ENCODE measurements around the gene NOM1. TPM values are rescaled to one million over a fixed set of nuclear protein-coding genes. Genes with fewer than 3 reads are reported as not detected.

Gene NOM1
- total and polyA plus RNA-seq, 9 donors = 9.4 to 20.1 (median 13.6) TPM

DNA sequence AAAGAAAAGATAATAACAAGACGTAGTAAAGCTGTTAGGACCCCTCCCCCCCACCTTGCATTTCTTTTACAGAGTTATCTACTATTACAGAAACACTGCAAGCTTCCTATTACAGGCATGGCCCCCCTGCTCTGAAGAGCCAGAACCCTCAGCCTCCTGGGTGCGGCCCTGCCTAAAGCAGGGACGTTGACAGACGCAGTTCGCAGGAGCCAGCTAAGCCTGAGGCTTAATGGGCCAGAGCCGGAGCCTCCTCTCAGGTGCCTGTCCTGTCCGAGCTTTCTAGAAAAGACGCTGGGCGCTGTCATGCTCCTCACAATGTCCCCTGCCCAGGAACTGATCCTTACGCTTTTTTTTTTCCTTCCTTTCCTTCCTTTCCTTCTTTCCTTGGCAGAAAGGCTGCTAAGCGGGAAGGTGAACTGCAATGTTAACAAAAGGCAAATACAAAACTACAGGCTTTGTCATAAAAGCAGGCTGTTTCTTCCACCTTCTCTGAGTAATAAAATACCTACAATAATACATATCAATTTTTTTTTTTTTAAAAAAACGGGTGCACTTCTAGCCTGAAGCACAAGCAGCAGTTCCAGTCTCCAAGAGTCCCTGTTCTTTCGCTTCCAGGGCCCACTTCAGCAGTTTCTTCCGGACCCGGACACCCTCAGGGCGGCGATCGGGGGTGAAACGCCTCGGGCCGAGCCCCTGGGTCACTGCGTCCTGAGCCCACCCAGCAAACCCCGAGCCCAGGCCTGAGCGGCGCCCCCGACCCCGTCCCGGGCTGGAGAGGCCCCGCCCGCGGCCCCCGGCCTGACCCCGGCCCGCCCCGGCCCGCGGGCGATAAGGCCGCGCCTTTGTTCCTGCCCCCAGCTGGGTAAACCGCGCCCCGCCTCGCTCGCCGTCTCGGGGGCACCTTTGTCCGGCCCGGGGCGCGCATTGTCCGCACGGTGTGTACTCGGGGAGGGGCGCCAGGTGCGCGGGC, 49.8 kb downstream of the NOM1 start:
- Histone ChIP-seq H3K27me3 (ENCODE audit: control insufficient read depth, insufficient read depth, low read length) (peaks cover 89% of the 10 kb centered on the region), H3K27ac (ENCODE audit: low read length) (no peak overlapping the region), H3K4me1 (ENCODE audit: control insufficient read depth, insufficient read depth, low read length) (peaks cover 11% of the 10 kb centered on the region), H3K36me3 (ENCODE audit: control insufficient read depth, insufficient read depth, low read length) (no peaks in the 10 kb centered on the region), H3K9me3 (replicated peaks; ENCODE audit: control insufficient read depth, low read depth, low read length) (no peaks in the 10 kb centered on the region), H3K4me3 (ENCODE audit: low read length) (no peak overlapping the region)
- 7% methylated on average over 50 of the region's 57 CpGs for WGBS (ENCODE audit: insufficient coverage)
- DNase-seq = no peak

DNA sequence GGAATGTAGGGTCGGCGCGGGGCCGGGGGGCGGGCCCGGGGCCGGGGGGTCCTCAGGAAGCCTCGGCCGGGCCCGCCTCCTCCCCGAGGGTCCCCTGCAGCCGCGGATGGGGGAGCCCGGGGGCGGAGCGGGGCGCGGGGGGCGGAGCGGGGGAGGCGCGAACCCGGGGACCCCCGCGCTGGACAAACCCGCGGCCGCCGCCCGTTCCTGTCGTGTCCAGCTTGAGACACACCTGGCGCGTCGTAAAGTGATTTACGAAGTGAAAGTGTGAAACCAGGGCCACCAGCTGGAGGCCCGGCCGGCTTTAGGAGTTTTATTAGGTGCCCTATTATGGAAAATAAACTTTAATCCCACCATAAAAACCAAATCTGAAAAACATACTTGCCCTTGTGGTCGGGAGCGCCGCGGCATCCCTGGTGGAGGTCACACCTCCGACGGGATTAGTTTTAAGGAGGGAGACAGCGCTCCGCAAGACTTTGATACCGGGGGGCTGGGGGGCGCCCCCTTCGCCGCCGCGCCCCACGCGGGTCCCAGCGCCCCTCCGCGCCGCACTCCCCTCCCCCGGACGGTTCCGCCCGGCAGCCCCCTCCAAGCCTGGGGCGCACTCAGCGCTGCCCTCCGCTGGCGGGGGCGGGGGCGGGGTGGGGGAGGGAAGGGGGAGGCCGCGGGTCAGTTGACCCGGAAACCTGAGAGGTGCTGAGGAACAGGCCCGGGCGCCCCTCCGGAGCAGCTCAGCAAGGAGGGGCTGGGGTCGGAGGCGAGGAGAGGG, 50.6 kb downstream of the NOM1 start:
- peaks cover 92% of the 10 kb centered on the region for H3K27me3 ChIP-seq (ENCODE audit: control insufficient read depth, insufficient read depth, low read length)
- no peak overlapping the region for H3K27ac ChIP-seq (ENCODE audit: low read length)
- 0% methylated on average over 23 of the region's 75 CpGs for WGBS (ENCODE audit: insufficient coverage)
- H3K4me1 ChIP-seq (ENCODE audit: control insufficient read depth, insufficient read depth, low read length) = peaks cover 14% of the 10 kb centered on the region
- no peaks in the 10 kb centered on the region for H3K36me3 ChIP-seq (ENCODE audit: control insufficient read depth, insufficient read depth, low read length)
- no peaks in the 10 kb centered on the region for H3K9me3 ChIP-seq (replicated peaks; ENCODE audit: control insufficient read depth, low read depth, low read length)
- DNase-seq = no peak
- peak overlapping the region; percentile 13 for H3K4me3 ChIP-seq (ENCODE audit: low read length)

DNA sequence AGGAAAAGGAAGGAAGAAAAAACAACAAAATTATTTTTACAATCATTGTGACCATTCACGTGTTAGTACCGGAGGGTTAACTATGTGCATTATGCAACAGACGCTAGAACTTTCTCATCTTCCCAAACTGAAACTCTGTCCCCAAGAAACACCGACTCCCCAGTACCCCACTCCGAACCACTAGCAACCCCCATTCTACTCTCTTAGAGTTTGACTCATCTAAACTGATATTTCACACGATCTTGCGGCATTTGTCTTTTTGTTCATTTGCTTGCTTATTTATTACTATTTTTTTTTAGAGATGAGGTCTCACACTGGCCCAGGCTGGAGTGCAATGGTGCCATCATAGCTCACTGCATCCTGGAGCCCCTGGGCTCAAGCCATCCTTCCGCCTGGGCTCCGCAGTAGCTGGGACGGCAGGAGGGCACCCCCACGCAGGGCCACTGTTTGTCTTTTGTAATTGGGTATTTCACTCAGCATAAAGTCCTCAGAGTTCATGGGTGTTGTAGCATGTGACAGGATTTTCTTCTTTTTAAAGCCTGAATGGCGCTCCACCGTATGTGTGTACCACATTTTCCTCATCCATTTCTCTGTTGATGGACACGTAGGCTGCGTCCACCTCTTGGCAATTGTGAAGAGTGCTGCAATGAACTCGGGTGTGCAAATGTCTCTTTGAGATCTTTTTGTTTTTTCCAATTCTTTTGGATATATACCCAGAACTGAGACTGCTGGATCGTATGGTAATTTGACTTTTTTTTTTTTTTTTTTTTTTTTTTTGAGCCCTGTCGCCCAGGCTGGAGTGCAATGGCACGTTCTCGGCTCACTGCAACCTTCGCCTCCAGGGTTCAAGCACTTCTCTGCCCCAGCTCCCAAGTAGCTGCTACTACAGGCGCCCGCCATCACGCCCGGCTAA, 51.5 kb downstream of the NOM1 start:
- peaks cover 14% of the 10 kb centered on the region for H3K4me1 ChIP-seq (ENCODE audit: control insufficient read depth, insufficient read depth, low read length)

DNA sequence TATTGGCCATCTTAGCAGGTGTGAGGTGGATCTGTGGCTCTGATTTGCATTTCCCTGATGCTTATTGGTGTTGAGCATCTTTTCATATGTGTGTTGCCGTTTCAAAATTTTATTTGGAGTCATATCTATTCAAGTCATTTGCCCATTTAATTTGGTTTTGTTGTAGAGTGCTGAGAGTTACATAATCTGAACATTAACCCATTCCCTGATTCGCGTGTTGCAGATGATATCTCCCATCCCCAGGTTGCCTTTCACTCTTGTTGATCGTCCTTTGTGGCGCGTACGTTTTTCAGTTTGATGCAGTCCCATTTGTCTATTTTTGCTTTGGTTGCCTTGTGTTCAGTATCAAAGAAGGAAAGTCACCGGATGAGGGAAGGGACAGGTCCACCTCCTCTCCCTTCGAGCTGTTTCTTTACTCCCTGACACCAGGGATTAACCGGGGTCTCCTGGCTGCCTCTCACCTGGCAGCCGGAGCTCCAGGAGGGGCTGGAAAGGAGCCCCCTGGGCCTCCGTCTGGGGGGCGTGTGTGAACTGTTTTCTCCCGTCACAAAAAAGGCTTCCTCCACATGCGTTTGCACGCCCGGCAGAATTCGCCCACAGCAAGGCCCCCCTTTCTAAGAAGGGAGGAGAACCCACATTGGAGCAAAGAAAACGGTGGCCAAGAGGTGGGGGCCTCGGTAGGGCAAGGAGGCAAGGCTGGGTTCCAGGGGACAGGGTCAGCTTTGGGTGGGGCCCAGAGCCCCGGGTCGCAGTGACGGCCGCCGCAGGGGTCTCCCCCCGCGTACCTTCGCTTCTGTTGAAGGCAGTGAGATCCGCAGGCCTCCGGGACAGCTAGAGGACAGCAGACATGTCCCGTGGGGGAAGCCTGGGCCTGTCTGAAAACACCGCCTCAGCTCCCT, 52.7 kb downstream of the NOM1 start:
- WGBS (ENCODE audit: insufficient coverage) = 3% methylated on average over 22 of the region's 32 CpGs
- no peak for DNase-seq
- H3K9me3 ChIP-seq (replicated peaks; ENCODE audit: control insufficient read depth, low read depth, low read length) = no peaks in the 10 kb centered on the region
- H3K4me3 ChIP-seq (ENCODE audit: low read length) = no peak overlapping the region
- no peak overlapping the region for H3K27ac ChIP-seq (ENCODE audit: low read length)
- peaks cover 14% of the 10 kb centered on the region for H3K4me1 ChIP-seq (ENCODE audit: control insufficient read depth, insufficient read depth, low read length)
- peaks cover 96% of the 10 kb centered on the region for H3K27me3 ChIP-seq (ENCODE audit: control insufficient read depth, insufficient read depth, low read length)
- H3K36me3 ChIP-seq (ENCODE audit: control insufficient read depth, insufficient read depth, low read length) = no peaks in the 10 kb centered on the region

More for the DNA sequence above, 51.5 kb downstream of the NOM1 start:
- WGBS (ENCODE audit: insufficient coverage) = 0% methylated on average over 3 of the region's 25 CpGs
- no peak overlapping the region for H3K27ac ChIP-seq (ENCODE audit: low read length)
- no peak for DNase-seq
- no peak overlapping the region for H3K4me3 ChIP-seq (ENCODE audit: low read length)
- no peaks in the 10 kb centered on the region for H3K36me3 ChIP-seq (ENCODE audit: control insufficient read depth, insufficient read depth, low read length)
- H3K27me3 ChIP-seq (ENCODE audit: control insufficient read depth, insufficient read depth, low read length) = peaks cover 93% of the 10 kb centered on the region
- H3K9me3 ChIP-seq (replicated peaks; ENCODE audit: control insufficient read depth, low read depth, low read length) = no peaks in the 10 kb centered on the region

DNA sequence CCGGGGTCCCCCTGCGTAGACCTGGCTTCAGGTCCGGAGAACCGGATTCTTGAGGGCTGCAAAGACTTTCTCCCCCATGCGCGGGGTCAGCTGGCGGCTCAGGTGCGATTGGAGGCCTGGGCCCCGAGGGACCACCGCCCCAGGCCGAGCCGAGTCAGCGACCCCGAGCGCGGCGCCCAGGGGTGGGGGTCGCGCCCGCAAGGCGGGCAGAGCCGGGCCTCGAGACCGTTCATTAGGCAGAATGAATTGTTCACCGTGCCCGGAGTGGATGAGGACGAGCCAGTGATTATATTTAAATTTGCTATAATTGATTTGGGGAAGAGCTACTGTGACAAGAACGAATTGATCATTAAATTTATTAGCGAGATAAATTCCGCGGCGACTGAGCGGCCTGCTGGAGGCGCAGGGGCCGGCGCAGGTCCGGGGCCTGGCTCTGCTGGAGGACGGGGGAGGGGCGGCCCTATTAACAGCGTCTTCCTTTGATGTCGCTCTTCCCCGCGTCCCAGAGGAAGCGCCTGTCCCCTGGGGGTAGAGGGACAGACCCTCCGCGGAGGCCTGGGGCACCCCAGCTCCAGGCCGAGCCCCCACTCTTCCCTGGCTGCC, 53.4 kb downstream of the NOM1 start:
- 3% methylated on average over 40 of the region's 47 CpGs for WGBS (ENCODE audit: insufficient coverage)
- Histone ChIP-seq H3K36me3 (ENCODE audit: control insufficient read depth, insufficient read depth, low read length) (no peaks in the 10 kb centered on the region), H3K27me3 (ENCODE audit: control insufficient read depth, insufficient read depth, low read length) (peaks cover 96% of the 10 kb centered on the region), H3K9me3 (replicated peaks; ENCODE audit: control insufficient read depth, low read depth, low read length) (no peaks in the 10 kb centered on the region), H3K4me3 (ENCODE audit: low read length) (no peak overlapping the region), H3K27ac (ENCODE audit: low read length) (no peak overlapping the region), H3K4me1 (ENCODE audit: control insufficient read depth, insufficient read depth, low read length) (peaks cover 14% of the 10 kb centered on the region)
- no peak for DNase-seq

DNA sequence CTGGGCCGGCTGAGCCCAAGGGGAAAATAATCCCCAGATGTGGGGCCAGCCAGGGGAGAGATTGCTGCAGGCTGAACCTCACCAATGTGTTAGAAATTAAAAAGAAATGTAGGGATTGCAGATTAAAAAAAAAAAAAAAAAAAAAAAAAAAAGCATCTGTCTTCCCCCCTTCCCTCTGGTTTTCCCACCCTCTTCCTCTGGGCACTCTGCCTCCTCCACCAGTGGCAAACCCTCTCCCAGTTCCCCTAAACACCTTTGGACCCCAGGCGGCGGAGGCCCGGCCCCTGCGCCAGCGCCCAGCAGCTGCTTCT, 53.9 kb downstream of the NOM1 start:
- H3K4me3 ChIP-seq (ENCODE audit: low read length) = no peak overlapping the region

DNA sequence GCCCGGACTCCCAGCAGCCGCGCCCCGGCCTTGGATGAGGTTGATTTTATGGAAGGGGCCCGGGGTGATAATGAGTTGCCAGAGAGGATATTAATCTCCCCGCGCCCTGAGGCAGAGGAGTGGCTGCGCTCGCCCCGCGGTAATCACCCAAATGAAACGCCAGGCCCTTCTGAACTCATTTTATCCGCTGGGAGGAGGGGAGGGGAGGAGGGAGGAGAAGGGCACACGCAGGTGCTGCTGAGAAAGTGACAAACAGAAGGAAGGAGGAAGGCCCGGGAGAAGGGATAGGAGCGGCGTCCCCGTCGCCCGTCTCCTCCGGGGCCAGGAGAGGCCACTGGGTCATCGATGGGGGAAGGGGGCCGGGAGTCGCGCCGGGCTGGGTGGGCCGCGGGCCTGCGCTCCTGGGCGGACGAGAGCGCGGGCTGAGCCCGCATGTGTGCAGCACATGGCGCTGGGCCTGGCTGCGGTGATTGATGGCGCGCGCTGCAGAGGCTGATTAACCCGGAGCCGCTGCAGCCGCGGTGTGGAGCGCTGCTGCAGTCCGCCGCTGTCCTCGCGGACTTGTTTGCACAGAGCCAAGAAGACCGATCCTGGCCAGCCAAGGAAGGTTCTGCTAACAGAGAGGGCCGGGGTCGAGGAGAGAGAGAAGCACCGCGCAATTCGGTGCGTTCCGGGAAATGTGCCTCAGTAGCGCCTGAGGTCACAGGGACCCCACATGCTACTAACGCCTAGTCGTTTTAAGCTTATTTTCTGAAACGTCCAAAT, 54.4 kb downstream of the NOM1 start:
- peak; percentile 31 for DNase-seq
- H3K4me1 ChIP-seq (ENCODE audit: control insufficient read depth, insufficient read depth, low read length) = peaks cover 14% of the 10 kb centered on the region
- H3K9me3 ChIP-seq (replicated peaks; ENCODE audit: control insufficient read depth, low read depth, low read length) = no peaks in the 10 kb centered on the region
- H3K36me3 ChIP-seq (ENCODE audit: control insufficient read depth, insufficient read depth, low read length) = no peaks in the 10 kb centered on the region
- H3K27me3 ChIP-seq (ENCODE audit: control insufficient read depth, insufficient read depth, low read length) = peaks cover 97% of the 10 kb centered on the region
- WGBS (ENCODE audit: insufficient coverage) = 1% methylated on average over 60 of the region's 60 CpGs
- no peak overlapping the region for H3K27ac ChIP-seq (ENCODE audit: low read length)
- H3K4me3 ChIP-seq (ENCODE audit: low read length) = no peak overlapping the region

More for the DNA sequence above, 53.9 kb downstream of the NOM1 start:
- Histone ChIP-seq H3K9me3 (replicated peaks; ENCODE audit: control insufficient read depth, low read depth, low read length) (no peaks in the 10 kb centered on the region), H3K36me3 (ENCODE audit: control insufficient read depth, insufficient read depth, low read length) (no peaks in the 10 kb centered on the region), H3K4me1 (ENCODE audit: control insufficient read depth, insufficient read depth, low read length) (peaks cover 14% of the 10 kb centered on the region), H3K27me3 (ENCODE audit: control insufficient read depth, insufficient read depth, low read length) (peaks cover 97% of the 10 kb centered on the region), H3K27ac (ENCODE audit: low read length) (no peak overlapping the region)
- DNase-seq = no peak
- WGBS (ENCODE audit: insufficient coverage) = no CpG with 5 or more reads among the region's 6 CpGs

DNA sequence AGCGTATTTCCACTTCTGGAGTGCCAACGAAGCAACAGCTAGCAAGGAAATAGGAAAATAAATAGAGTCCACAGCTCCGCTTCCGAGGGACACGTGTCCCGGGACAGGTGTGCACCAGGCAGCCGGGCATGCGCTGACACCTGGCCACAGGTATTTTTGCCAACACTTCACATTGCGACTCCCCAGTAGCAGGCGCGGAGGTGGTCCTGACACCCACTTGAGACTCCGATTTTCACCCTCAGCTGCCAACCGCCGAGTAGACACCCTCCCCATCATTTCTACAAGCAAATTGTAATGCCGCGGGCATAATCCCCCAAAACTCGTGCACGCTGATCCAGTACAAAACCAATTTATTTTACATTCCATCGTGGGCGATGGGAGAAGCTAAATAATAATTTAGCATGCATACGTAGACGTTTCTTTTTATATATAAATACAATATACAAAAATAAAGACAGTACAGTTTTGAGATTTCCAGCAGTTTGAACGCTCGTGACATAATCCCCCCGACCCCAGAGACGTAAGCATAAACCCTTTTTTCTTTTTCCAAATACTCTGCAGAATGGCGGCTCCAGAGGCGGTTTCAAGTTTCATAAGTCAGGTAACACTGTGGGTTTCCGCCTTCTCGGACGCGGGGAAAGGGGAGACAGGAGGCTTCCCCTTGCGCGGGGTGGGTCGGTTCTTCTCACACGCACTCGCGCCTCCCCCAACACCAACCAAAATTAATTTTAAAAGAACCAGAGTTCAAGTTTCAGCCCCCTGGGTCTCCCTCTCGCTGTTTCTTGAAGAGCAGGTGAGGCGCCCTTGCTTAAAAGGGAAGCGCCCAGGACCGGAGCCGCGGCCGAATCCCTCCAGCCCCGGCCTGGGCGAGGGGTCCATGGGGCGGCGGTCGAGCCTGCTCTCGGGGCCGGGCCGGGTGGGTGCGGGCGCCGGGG, 55.3 kb downstream of the NOM1 start:
- no peak for DNase-seq
- H3K4me1 ChIP-seq (ENCODE audit: control insufficient read depth, insufficient read depth, low read length) = peaks cover 20% of the 10 kb centered on the region
- peaks cover 96% of the 10 kb centered on the region for H3K27me3 ChIP-seq (ENCODE audit: control insufficient read depth, insufficient read depth, low read length)
- no peaks in the 10 kb centered on the region for H3K9me3 ChIP-seq (replicated peaks; ENCODE audit: control insufficient read depth, low read depth, low read length)
- H3K27ac ChIP-seq (ENCODE audit: low read length) = no peak overlapping the region
- no peak overlapping the region for H3K4me3 ChIP-seq (ENCODE audit: low read length)
- H3K36me3 ChIP-seq (ENCODE audit: control insufficient read depth, insufficient read depth, low read length) = no peaks in the 10 kb centered on the region
- under 1% methylated on average over 43 of the region's 56 CpGs for WGBS (ENCODE audit: insufficient coverage)

Data from muscle of leg (tissue), 11 donors.